Adipose tissue (tissue), 3 donors: ENCODE data around the gene STPG4. TPM values are rescaled to one million over a fixed set of nuclear protein-coding genes. Genes with fewer than 3 reads are reported as not detected.

ENCODE experiments used
- H3K27ac ChIP-seq: one replicate; pipeline ENCODE4 v1.5.1; 2013; ENCODE audit warnings: low read depth, low read length
- WGBS, 3 donors: extraction: QIAGEN DNeasy Blood & Tissue Kit; methylation state at CpG; one replicate each; pipeline ENCODE4 v1.1.7; 2013; 5-methylcytosine and 5-hydroxymethylcytosine counted together
- polyA plus RNA-seq, 3 donors: library from polyadenylated mRNA; stranded (reverse); fragments of 200-250 nt; gene quantifications; one replicate each; pipeline ENCODE4 v1.2.3, GENCODE V29; 2013
- donor health status: healthy with polysubstance abuse.
- donor health status: Bipolar disorder and iron deficiency.
- donor health status: healthy.

STPG4 gene
- polyA plus RNA-seq, 3 donors = 0.06 TPM; not detected in 2

GRCh38 chr2:47068981-47069627, 86.0 kb downstream of the STPG4 start:
- 49 to 85% (median 68%) methylated on average over 6 of the region's 6 CpGs for WGBS, 3 donors
- H3K27ac ChIP-seq = peak overlapping the region; percentile 57

- no peak overlapping the region for H3K27ac ChIP-seq
- 72 to 84% (median 73%) methylated on average over 13 to 14 of the region's 14 CpGs for WGBS, 3 donors
Observed at GRCh38 chr2:47067788-47068407, 87.2 kb downstream of the STPG4 start.

GRCh38 chr2:47065771-47066380, 89.2 kb downstream of the STPG4 start:
- no peak overlapping the region for H3K27ac ChIP-seq
- WGBS, 3 donors = 59 to 72% (median 68%) methylated on average over 4 of the region's 4 CpGs

GRCh38 chr2:47065343-47065742, 89.8 kb downstream of the STPG4 start:
- no peak overlapping the region for H3K27ac ChIP-seq
- WGBS, 3 donors = 66 to 70% (median 66%) methylated on average over 3 of the region's 3 CpGs

- 80 to 89% (median 87%) methylated on average over 5 of the region's 5 CpGs for WGBS, 3 donors
Observed at GRCh38 chr2:47064106-47064505, 91.0 kb downstream of the STPG4 start.

GRCh38 chr2:47063538-47063930, 91.6 kb downstream of the STPG4 start:
- no peak overlapping the region for H3K27ac ChIP-seq
- 76 to 78% (median 77%) methylated on average over 4 of the region's 4 CpGs for WGBS, 3 donors

More at GRCh38 chr2:47064106-47064505, 91.0 kb downstream of the STPG4 start:
- no peak overlapping the region for H3K27ac ChIP-seq

GRCh38 chr2:47062681-47063537, 92.2 kb downstream of the STPG4 start:
- H3K27ac ChIP-seq = no peak overlapping the region
- WGBS, 3 donors = 62 to 73% (median 67%) methylated on average over 8 of the region's 8 CpGs

GRCh38 chr2:47061944-47062678, 93.0 kb downstream of the STPG4 start:
- H3K27ac ChIP-seq = no peak overlapping the region
- 67 to 74% (median 69%) methylated on average over 10 of the region's 10 CpGs for WGBS, 3 donors

GRCh38 chr2:47060652-47061170, 94.4 kb downstream of the STPG4 start:
- 98 to 100% (median 99%) methylated on average over 11 of the region's 11 CpGs for WGBS, 3 donors
- no peak overlapping the region for H3K27ac ChIP-seq

- no peak overlapping the region for H3K27ac ChIP-seq
- WGBS, 3 donors = 30 to 81% (median 46%) methylated on average over 11 of the region's 11 CpGs
Observed at GRCh38 chr2:47058003-47058931, 96.8 kb downstream of the STPG4 start.

- 15 to 63% (median 19%) methylated on average over 2 of the region's 2 CpGs for WGBS, 3 donors
- H3K27ac ChIP-seq = no peak overlapping the region
Observed at GRCh38 chr2:47057687-47058002, 97.5 kb downstream of the STPG4 start.

GRCh38 chr2:47056868-47057686, 98.0 kb downstream of the STPG4 start:
- no peak overlapping the region for H3K27ac ChIP-seq
- WGBS, 3 donors = 38 to 81% (median 43%) methylated on average over 15 of the region's 15 CpGs

- WGBS, 3 donors = 51 to 79% (median 53%) methylated on average over 5 of the region's 5 CpGs
- H3K27ac ChIP-seq = peak overlapping the region; percentile 45
Observed at GRCh38 chr2:47056374-47056773, 98.7 kb downstream of the STPG4 start.

GRCh38 chr2:47054868-47055267, 100.2 kb downstream of the STPG4 start:
- WGBS, 3 donors = 88 to 98% (median 95%) methylated on average over 4 of the region's 4 CpGs
- no peak overlapping the region for H3K27ac ChIP-seq

- WGBS, 3 donors = 73 to 81% (median 77%) methylated on average over 7 of the region's 7 CpGs
- no peak overlapping the region for H3K27ac ChIP-seq
Observed at GRCh38 chr2:47054036-47054555, 101.0 kb downstream of the STPG4 start.

GRCh38 chr2:47052847-47053246, 102.3 kb downstream of the STPG4 start:
- WGBS, 3 donors = 86 to 92% (median 90%) methylated on average over 7 of the region's 7 CpGs
- H3K27ac ChIP-seq = no peak overlapping the region
